Ovary (tissue), 9 donors: ENCODE data around the gene GALE. TPM values are rescaled to one million over a fixed set of nuclear protein-coding genes. Genes with fewer than 3 reads are reported as not detected.

Experiments
- DNase-seq, 5 donors: peaks; one replicate each; pipeline ENCODE4 v3.0.0-alpha.2; 2019 to 2020
- H3K27ac ChIP-seq, 2 donors: fragments of 200-600 bp; one replicate each; pipeline versions ENCODE4 v1.5.1 to v1.8.0; 2019 to 2022
- H3K27me3 ChIP-seq: fragments of 200-600 bp; one replicate; pipeline ENCODE4 v1.8.0; 2022
- H3K36me3 ChIP-seq: fragments of 200-600 bp; sonication (generic); one replicate; pipeline ENCODE4 v1.5.1; 2019
- H3K4me1 ChIP-seq: one replicate; pipeline ENCODE4 v1.8.1; 2013; ENCODE audit warnings: mild to moderate bottlenecking, moderate library complexity; ENCODE audit not compliant: insufficient read depth
- H3K4me3 ChIP-seq: fragments of 200-600 bp; sonication (generic); one replicate; pipeline ENCODE4 v1.5.1; 2017
- H3K9me3 ChIP-seq, 2 donors: fragments of 200-600 bp in 1 of 2; sonication (generic) in 1 of 2; one replicate each; pipeline versions ENCODE4 v1.5.1 to v1.8.1; 2013 to 2019; ENCODE audit warnings: mild to moderate bottlenecking in 1 of 2, moderate library complexity in 1 of 2
- CTCF ChIP-seq, 3 donors: fragments of 450-650 bp in 2 of 3; fragments of 200-600 bp in 1 of 3; IDR thresholded peaks; one replicate each; pipeline versions ENCODE4 v1.5.1 to v1.8.0; 2016 to 2022; ENCODE audit warnings: antibody characterized with exemption in 3 of 3, mild to moderate bottlenecking in 1 of 3
- EP300 ChIP-seq: sonication (generic); formaldehyde crosslinking; IDR thresholded peaks from one replicate; pipeline ENCODE4 v1.6.1; 2017; ENCODE audit warnings: antibody characterized with exemption
- POLR2A ChIP-seq: fragments of 450-650 bp; IDR thresholded peaks from one replicate; pipeline ENCODE4 v1.6.1; 2017; ENCODE audit warnings: antibody characterized with exemption, mild to moderate bottlenecking, moderate library complexity
- WGBS, 3 donors: extraction: QIAGEN DNeasy Blood & Tissue Kit in 1 of 3; methylation state at CpG; one replicate each; pipeline versions ENCODE4 v1.1.5 to v1.1.7; 2013 to 2017; 5-methylcytosine and 5-hydroxymethylcytosine counted together
- intact Hi-C, 4 donors: fragments of 100-400 bp; cut with DNase I; formaldehyde crosslinking; loops; one replicate each; pipeline versions ENCODE4 v1.11.0 to v1.15.1; 2022 to 2023
- polyA plus RNA-seq, 2 donors: library from polyadenylated mRNA; stranded (reverse); fragments of 200-250 nt in 1 of 2; fragments of 350-450 nt in 1 of 2; fragmentation: Illumina TruSeq in 1 of 2; extraction: RNeasy Lipid Tissue Mini Kit (QIAGEN cat#74804) in 1 of 2; gene quantifications; one replicate each; pipeline ENCODE4 v1.2.3, GENCODE V29; 2013 to 2014
- total RNA-seq, 7 donors: library from RNA; depleted of rRNA in 2 of 7; stranded (reverse); fragments of >200 nt in 2 of 7; fragmentation: NEBNext Ultra II Directional in 3 of 7; extraction: Animal tissue kit (Norgen Biotek cat#: 25700) in 3 of 7; gene quantifications; one replicate each; pipeline versions ENCODE4 v1.1.0 to v1.2.4, GENCODE V29; 2016 to 2023
- donor health status: DM: no; HTN: no; CAD: no; lungs with moderate emphysema.
- donor health status: DM: no; HTN: no; CAD: no.
- donor health status: Bipolar disorder and iron deficiency.
- donor health status: DM: yes; HTN: yes; CAD: no.
- donor health status: DM: no; HTN: no; CAD: no.
- donor health status: DM: yes; HTN: yes; CAD: no.

GALE gene
- total and polyA plus RNA-seq, 9 donors = 3.2 to 17.7 (median 12.3) TPM

GRCh38 chr1:23801338-23801748 lies 789 bp upstream of the GALE start:
- DNase-seq = no peak
- intact Hi-C loops = no loop called here
- H3K4me3 ChIP-seq = peak overlapping the region; percentile 78
- TF ChIP-seq EP300 (no peak), POLR2A (no peak), CTCF (IDR thresholded peaks at IDR 0.05) (no peak)
- no peaks in the 10 kb centered on the region for H3K9me3 ChIP-seq
- 25 to 26% (median 26%) methylated on average over 19 of the region's 19 CpGs for WGBS, 3 donors
- no peaks in the 10 kb centered on the region for H3K27me3 ChIP-seq
- H3K36me3 ChIP-seq = no peaks in the 10 kb centered on the region
- peaks cover 11% of the 10 kb centered on the region for H3K4me1 ChIP-seq
- peak overlapping the region; percentile 77 to 80 for H3K27ac ChIP-seq

- Histone ChIP-seq H3K27me3 (no peaks in the 10 kb centered on the region), H3K4me3 (peak overlapping the region; percentile 78), H3K36me3 (no peaks in the 10 kb centered on the region), H3K4me1 (peaks cover 19% of the 10 kb centered on the region), H3K27ac (peak overlapping the region; percentile 22 to 80), H3K9me3 (no peaks in the 10 kb centered on the region)
- intact Hi-C loops = no loop called here
- TF ChIP-seq POLR2A (no peak), EP300 (no peak), CTCF (IDR thresholded peaks at IDR 0.05) (no peak)
- WGBS, 3 donors = 7 to 9% (median 8%) methylated on average over 39 to 48 of the region's 48 CpGs
- peak in 4 of 5 donors; percentile 49 to 67 (median 57) for DNase-seq
These were observed 769 bp downstream of the GALE start for GRCh38 chr1:23799570-23800399.

GRCh38 chr1:23799255-23799569 lies 1.3 kb downstream of the GALE start:
- intact Hi-C loops = no loop called here
- 83 to 93% (median 84%) methylated on average over 6 to 7 of the region's 7 CpGs for WGBS, 3 donors
- TF ChIP-seq POLR2A = no peak
- TF ChIP-seq EP300 = no peak
- TF ChIP-seq CTCF (IDR thresholded peaks at IDR 0.05) = no peak
- Histone ChIP-seq H3K4me1 (peaks cover 19% of the 10 kb centered on the region), H3K4me3 (no peak overlapping the region), H3K27me3 (no peaks in the 10 kb centered on the region), H3K9me3 (no peaks in the 10 kb centered on the region), H3K36me3 (no peaks in the 10 kb centered on the region), H3K27ac (no peak overlapping the region)
- no peak for DNase-seq

- no peak overlapping the region for H3K27ac ChIP-seq
- intact Hi-C loops = no loop called here
- H3K4me3 ChIP-seq = no peak overlapping the region
- H3K36me3 ChIP-seq = no peaks in the 10 kb centered on the region
- WGBS, 3 donors = 83 to 94% (median 87%) methylated on average over 12 of the region's 12 CpGs
- H3K4me1 ChIP-seq = peaks cover 19% of the 10 kb centered on the region
- TF ChIP-seq EP300 (no peak), CTCF (IDR thresholded peaks at IDR 0.05) (no peak), POLR2A (no peak)
- peak in 2 of 5 donors; percentile 42 to 45 for DNase-seq
- H3K27me3 ChIP-seq = no peaks in the 10 kb centered on the region
- no peaks in the 10 kb centered on the region for H3K9me3 ChIP-seq
These were observed 1.9 kb downstream of the GALE start for GRCh38 chr1:23798662-23799142.
